Measurements from ENCODE around the gene DISP3.

The DISP3 gene

GRCh38 chr1:11432526-11432925 is 46.4 kb upstream of the DISP3 start:
- Histone ChIP-seq H3K79me2 (no peaks in the 10 kb centered on the region), H3K36me3 (ENCODE audit: control insufficient read depth, insufficient read depth, low read length) (no peaks in the 10 kb centered on the region), H3K9ac (no peak overlapping the region), H2AFZ (no peak overlapping the region), H3K27ac (no peak overlapping the region), H3K4me1 (no peaks in the 10 kb centered on the region), H3K27me3 (ENCODE audit: control insufficient read depth, insufficient read depth, low read length) (no peaks in the 10 kb centered on the region), H3K4me2 (ENCODE audit: low read length) (no peak overlapping the region), H3K4me3 (ENCODE audit: low read depth, low read length) (no peak overlapping the region), H3K9me3 (ENCODE audit: control insufficient read depth, low read length) (no peaks in the 10 kb centered on the region)
- no peak for TF ChIP-seq CTCF (IDR thresholded peaks at IDR 0.05)

GRCh38 chr1:11434501-11434900 is 44.5 kb upstream of the DISP3 start:
- Histone ChIP-seq H3K27ac (no peak overlapping the region), H3K27me3 (ENCODE audit: control insufficient read depth, insufficient read depth, low read length) (no peaks in the 10 kb centered on the region)
- no peak for TF ChIP-seq CTCF (IDR thresholded peaks at IDR 0.05)

GRCh38 chr1:11434926-11435325 is 44.0 kb upstream of the DISP3 start:
- H3K36me3 ChIP-seq (ENCODE audit: control insufficient read depth, insufficient read depth, low read length) = no peaks in the 10 kb centered on the region
- TF ChIP-seq CTCF (IDR thresholded peaks at IDR 0.05) = no peak

More at GRCh38 chr1:11434501-11434900, 44.5 kb upstream of the DISP3 start:
- Histone ChIP-seq H3K4me3 (ENCODE audit: low read depth, low read length) (no peak overlapping the region), H3K9ac (no peak overlapping the region), H2AFZ (no peak overlapping the region), H3K4me2 (ENCODE audit: low read length) (no peak overlapping the region), H3K9me3 (ENCODE audit: control insufficient read depth, low read length) (no peaks in the 10 kb centered on the region), H3K4me1 (no peaks in the 10 kb centered on the region), H3K79me2 (no peaks in the 10 kb centered on the region), H3K36me3 (ENCODE audit: control insufficient read depth, insufficient read depth, low read length) (no peaks in the 10 kb centered on the region)

GRCh38 chr1:11438996-11439395 is 40.0 kb upstream of the DISP3 start:
- H2AFZ ChIP-seq = no peak overlapping the region
- no peak overlapping the region for H3K4me3 ChIP-seq (ENCODE audit: low read depth, low read length)
- TF ChIP-seq CTCF (IDR thresholded peaks at IDR 0.05) = no peak
- no peaks in the 10 kb centered on the region for H3K79me2 ChIP-seq
- H3K36me3 ChIP-seq (ENCODE audit: control insufficient read depth, insufficient read depth, low read length) = no peaks in the 10 kb centered on the region
- no peaks in the 10 kb centered on the region for H3K4me1 ChIP-seq
- no peak overlapping the region for H3K27ac ChIP-seq
- no peak overlapping the region for H3K9ac ChIP-seq
- no peak overlapping the region for H3K4me2 ChIP-seq (ENCODE audit: low read length)
- H3K27me3 ChIP-seq (ENCODE audit: control insufficient read depth, insufficient read depth, low read length) = no peaks in the 10 kb centered on the region
- no peaks in the 10 kb centered on the region for H3K9me3 ChIP-seq (ENCODE audit: control insufficient read depth, low read length)

More at GRCh38 chr1:11434926-11435325, 44.0 kb upstream of the DISP3 start:
- Histone ChIP-seq H3K4me1 (no peaks in the 10 kb centered on the region), H3K9me3 (ENCODE audit: control insufficient read depth, low read length) (no peaks in the 10 kb centered on the region), H3K27ac (no peak overlapping the region), H3K4me2 (ENCODE audit: low read length) (no peak overlapping the region), H3K4me3 (ENCODE audit: low read depth, low read length) (no peak overlapping the region), H3K9ac (no peak overlapping the region), H3K27me3 (ENCODE audit: control insufficient read depth, insufficient read depth, low read length) (no peaks in the 10 kb centered on the region), H3K79me2 (no peaks in the 10 kb centered on the region), H2AFZ (no peak overlapping the region)

- Histone ChIP-seq H3K36me3 (ENCODE audit: control insufficient read depth, insufficient read depth, low read length) (no peaks in the 10 kb centered on the region), H3K9me3 (ENCODE audit: control insufficient read depth, low read length) (no peaks in the 10 kb centered on the region), H3K27ac (no peak overlapping the region), H3K9ac (no peak overlapping the region), H3K79me2 (no peaks in the 10 kb centered on the region), H3K27me3 (ENCODE audit: control insufficient read depth, insufficient read depth, low read length) (no peaks in the 10 kb centered on the region), H2AFZ (no peak overlapping the region), H3K4me1 (no peaks in the 10 kb centered on the region), H3K4me3 (ENCODE audit: low read depth, low read length) (no peak overlapping the region), H3K4me2 (ENCODE audit: low read length) (no peak overlapping the region)
- TF ChIP-seq CTCF (IDR thresholded peaks at IDR 0.05) = no peak
Observed at GRCh38 chr1:11441211-11441952, 37.6 kb upstream of the DISP3 start.

Data from parathyroid adenoma (tissue), 2 donors.